Ovary (tissue), 3 donors: ENCODE results near the gene PCNX1.

Source experiments
- EP300 ChIP-seq: sonication (generic); formaldehyde crosslinking; IDR thresholded peaks from one replicate; pipeline ENCODE4 v1.6.1; 2017; ENCODE audit warnings: antibody characterized with exemption
- POLR2A ChIP-seq: fragments of 450-650 bp; IDR thresholded peaks from one replicate; pipeline ENCODE4 v1.6.1; 2017; ENCODE audit warnings: antibody characterized with exemption, mild to moderate bottlenecking, moderate library complexity
- TF ChIP-seq, protein P1 (sequence below), 3 donors: fragments of 450-650 bp in 2 of 3; fragments of 200-600 bp in 1 of 3; IDR thresholded peaks; one replicate each; pipeline versions ENCODE4 v1.5.1 to v1.8.0; 2016 to 2022; ENCODE audit warnings: antibody characterized with exemption in 3 of 3, mild to moderate bottlenecking in 1 of 3
- donor health status: DM: no; HTN: no; CAD: no.

DNA sequence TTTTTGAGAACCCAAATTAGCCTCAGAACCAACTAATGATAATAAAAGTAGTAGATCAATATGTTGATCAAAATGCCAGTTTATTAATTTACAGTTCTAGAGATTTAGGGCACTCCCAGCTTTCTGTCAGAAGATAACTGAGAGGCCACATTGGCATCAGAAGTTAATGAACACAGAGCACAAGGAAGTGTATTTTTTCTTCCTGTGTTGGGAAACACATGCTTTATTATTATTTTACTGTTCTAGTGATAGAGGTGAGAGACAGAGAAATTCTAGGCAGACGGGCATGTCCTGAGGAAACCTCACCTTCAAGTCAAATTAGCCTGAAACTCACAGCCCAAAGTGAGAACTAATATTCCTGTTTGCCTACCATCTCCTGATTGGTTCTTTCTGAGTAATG is 213.7 kb downstream of the PCNX1 start:
- TF ChIP-seq, protein P1, sequence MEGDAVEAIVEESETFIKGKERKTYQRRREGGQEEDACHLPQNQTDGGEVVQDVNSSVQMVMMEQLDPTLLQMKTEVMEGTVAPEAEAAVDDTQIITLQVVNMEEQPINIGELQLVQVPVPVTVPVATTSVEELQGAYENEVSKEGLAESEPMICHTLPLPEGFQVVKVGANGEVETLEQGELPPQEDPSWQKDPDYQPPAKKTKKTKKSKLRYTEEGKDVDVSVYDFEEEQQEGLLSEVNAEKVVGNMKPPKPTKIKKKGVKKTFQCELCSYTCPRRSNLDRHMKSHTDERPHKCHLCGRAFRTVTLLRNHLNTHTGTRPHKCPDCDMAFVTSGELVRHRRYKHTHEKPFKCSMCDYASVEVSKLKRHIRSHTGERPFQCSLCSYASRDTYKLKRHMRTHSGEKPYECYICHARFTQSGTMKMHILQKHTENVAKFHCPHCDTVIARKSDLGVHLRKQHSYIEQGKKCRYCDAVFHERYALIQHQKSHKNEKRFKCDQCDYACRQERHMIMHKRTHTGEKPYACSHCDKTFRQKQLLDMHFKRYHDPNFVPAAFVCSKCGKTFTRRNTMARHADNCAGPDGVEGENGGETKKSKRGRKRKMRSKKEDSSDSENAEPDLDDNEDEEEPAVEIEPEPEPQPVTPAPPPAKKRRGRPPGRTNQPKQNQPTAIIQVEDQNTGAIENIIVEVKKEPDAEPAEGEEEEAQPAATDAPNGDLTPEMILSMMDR (IDR thresholded peaks at IDR 0.05): no peak
- TF ChIP-seq POLR2A (no peak), EP300 (no peak)
